Bronchial epithelial cell (primary cell): ENCODE results near the gene MPRIP. TPM values are rescaled to one million over a fixed set of nuclear protein-coding genes. Genes with fewer than 3 reads are reported as not detected.

Source experiments
- DNase-seq: peaks from one replicate; pipeline ENCODE4 v3.0.0-alpha.2; 2010; ENCODE audit warnings: low read depth
- FAIRE-seq: peaks from 2 replicates; lab custom pipeline; 2011; peaks lifted over from hg19 to GRCh38; lab: Jason Lieb, UNC
- H3K27me3 ChIP-seq: 2 replicates; pipeline ENCODE4 v1.5.1; 2011; ENCODE audit warnings: low read length; ENCODE audit not compliant: control insufficient read depth, insufficient read depth
- H3K36me3 ChIP-seq: 2 replicates; pipeline ENCODE4 v1.5.1; 2011; ENCODE audit warnings: low read length; ENCODE audit not compliant: control insufficient read depth, insufficient read depth
- H3K4me3 ChIP-seq: 2 replicates; pipeline ENCODE4 v1.5.1; 2011; ENCODE audit warnings: mild to moderate bottlenecking, low read depth, low read length, control low read depth
- total RNA-seq: library from RNA; depleted of rRNA; stranded (reverse); fragments of >200 nt; gene quantifications from 2 replicates; pipeline ENCODE4 v1.2.1, GENCODE V29; 2014
- TF ChIP-seq, protein P1 (sequence below): IDR thresholded peaks from 2 replicates; pipeline ENCODE4 v1.5.1; 2011; ENCODE audit warnings: mild to moderate bottlenecking, moderate library complexity, low read length, control low read depth, inconsistent platforms; ENCODE audit not compliant: insufficient read depth, severe bottlenecking

Gene MPRIP
- total RNA-seq, 1 donor from 2014 or later, result 183 TPM

DNA sequence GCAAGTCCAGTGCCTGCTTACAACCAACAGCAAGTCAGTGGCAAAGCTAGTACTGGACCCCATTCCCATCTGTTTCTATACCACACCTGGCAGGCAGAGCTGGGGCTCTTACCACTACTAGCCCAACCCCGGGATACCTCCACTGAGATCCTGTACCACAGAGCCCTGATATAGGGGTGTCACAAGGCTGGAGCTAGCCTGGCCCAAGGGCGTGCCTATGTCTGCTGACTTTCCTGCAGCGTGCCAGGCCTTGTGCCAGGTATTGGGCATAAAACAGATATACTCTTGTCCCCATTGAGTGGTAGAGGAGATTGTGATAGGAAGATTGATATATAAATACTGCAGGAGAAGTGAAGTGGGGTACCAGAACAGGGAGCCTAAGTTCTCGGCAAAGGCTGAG lies 119.5 kb downstream of the MPRIP start:
- H3K27me3 ChIP-seq, result no peaks in the 10 kb centered on the region
- no peak for DNase-seq
- TF ChIP-seq, protein P1, sequence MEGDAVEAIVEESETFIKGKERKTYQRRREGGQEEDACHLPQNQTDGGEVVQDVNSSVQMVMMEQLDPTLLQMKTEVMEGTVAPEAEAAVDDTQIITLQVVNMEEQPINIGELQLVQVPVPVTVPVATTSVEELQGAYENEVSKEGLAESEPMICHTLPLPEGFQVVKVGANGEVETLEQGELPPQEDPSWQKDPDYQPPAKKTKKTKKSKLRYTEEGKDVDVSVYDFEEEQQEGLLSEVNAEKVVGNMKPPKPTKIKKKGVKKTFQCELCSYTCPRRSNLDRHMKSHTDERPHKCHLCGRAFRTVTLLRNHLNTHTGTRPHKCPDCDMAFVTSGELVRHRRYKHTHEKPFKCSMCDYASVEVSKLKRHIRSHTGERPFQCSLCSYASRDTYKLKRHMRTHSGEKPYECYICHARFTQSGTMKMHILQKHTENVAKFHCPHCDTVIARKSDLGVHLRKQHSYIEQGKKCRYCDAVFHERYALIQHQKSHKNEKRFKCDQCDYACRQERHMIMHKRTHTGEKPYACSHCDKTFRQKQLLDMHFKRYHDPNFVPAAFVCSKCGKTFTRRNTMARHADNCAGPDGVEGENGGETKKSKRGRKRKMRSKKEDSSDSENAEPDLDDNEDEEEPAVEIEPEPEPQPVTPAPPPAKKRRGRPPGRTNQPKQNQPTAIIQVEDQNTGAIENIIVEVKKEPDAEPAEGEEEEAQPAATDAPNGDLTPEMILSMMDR, result no peak
- H3K4me3 ChIP-seq, result no peak overlapping the region
- H3K36me3 ChIP-seq, result peaks cover 41% of the 10 kb centered on the region
- FAIRE-seq, result no peak

DNA sequence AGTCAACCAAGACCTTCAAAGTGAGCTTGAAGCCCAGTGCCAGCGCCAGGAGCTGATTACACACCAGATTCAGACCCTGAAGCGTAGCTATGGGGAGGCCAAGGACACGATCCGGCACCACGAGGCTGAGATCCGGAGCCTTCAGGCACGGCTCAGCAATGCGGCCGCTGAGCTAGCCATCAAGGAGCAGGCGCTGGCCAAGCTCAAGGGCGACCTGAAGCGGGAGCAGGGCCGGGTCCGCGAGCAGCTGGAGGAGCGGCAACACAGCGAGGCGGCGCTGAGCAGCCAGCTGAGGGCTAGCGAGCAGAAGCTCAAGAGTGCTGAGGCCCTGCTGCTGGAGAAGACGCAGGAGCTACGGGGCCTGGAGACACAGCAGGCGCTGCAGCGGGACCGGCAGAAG lies 121.9 kb downstream of the MPRIP start:
- no peaks in the 10 kb centered on the region for H3K27me3 ChIP-seq
- DNase-seq (no peak), FAIRE-seq (no peak)
- TF ChIP-seq, protein P1, result no peak
- peaks cover 46% of the 10 kb centered on the region for H3K36me3 ChIP-seq
- H3K4me3 ChIP-seq, result no peak overlapping the region

DNA sequence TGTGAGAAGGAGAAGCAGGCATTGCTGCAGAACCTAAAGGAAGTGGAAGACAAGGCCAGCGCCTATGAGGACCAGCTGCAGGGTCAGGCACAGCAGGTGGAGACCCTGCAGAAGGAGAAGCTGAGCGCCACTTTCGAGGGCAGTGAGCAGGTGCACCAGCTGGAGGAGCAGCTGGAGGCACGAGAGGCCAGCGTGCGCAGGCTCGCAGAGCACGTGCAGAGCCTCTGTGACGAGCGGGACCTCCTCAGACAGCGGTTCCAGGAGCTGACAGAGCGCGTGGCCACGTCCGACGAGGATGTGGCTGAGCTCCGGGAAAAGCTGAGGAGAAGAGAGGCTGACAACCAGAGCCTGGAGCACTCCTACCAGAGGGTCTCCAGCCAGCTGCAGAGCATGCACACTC lies 122.4 kb downstream of the MPRIP start:
- H3K36me3 ChIP-seq, result peaks cover 44% of the 10 kb centered on the region
- no peak for FAIRE-seq
- TF ChIP-seq, protein P1, result no peak

DNA sequence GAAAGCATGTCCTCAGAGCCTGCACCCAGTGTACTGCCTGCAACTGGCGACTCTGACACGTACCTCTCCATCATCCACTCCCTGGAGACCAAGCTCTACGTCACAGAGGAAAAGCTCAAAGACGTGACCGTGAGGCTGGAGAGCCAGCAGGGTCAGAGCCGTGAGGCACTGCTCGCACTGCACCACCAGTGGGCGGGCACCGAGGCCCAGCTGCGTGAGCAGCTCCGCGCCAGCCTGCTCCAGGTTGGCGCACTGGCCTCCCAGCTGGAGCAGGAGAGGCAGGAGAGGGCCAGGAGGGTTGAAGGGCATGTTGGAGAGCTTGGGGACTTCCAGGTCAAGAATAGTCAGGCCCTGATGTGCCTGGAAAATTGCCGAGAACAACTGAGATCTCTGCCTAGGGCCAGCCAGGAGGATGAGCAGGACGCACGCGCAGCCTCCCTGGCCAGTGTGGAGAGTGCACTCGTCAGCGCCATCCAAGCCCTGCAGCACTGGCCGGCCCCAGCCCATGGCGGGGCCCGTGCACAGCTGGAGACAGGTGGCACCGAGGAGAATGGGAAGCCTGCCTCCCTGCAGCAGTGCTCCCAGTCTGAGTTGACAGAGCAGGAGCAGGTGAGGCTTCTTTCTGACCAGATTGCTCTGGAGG lies 123.5 kb downstream of the MPRIP start:
- DNase-seq, result no peak
- TF ChIP-seq, protein P1, result no peak
- Histone ChIP-seq H3K4me3 (no peak overlapping the region), H3K27me3 (no peaks in the 10 kb centered on the region), H3K36me3 (peaks cover 42% of the 10 kb centered on the region)
- FAIRE-seq, result no peak

More for the DNA sequence above, 122.4 kb downstream of the MPRIP start:
- DNase-seq, result no peak
- no peak overlapping the region for H3K4me3 ChIP-seq
- H3K27me3 ChIP-seq, result no peaks in the 10 kb centered on the region

DNA sequence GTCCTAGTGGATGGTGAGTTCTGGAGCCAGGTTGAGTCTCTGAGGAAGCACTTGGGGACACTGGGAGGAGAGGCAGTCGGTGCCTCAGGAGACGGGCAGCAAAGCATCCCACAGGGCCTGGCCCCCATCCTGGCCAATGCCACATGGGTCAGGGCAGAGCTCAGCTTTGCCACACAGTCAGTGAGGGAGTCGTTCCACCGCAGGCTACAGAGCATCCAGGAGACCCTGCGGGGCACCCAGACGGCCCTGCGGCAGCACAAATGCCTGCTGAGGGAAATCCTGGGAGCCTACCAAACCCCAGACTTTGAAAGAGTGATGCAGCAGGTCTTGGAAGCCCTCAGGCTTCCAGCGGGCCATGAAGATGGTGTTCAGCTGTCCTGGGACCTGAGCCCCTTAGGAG lies 124.2 kb downstream of the MPRIP start:
- FAIRE-seq, result no peak
- TF ChIP-seq, protein P1, result no peak
- Histone ChIP-seq H3K36me3 (peaks cover 38% of the 10 kb centered on the region), H3K4me3 (no peak overlapping the region), H3K27me3 (no peaks in the 10 kb centered on the region)
- DNase-seq, result no peak

DNA sequence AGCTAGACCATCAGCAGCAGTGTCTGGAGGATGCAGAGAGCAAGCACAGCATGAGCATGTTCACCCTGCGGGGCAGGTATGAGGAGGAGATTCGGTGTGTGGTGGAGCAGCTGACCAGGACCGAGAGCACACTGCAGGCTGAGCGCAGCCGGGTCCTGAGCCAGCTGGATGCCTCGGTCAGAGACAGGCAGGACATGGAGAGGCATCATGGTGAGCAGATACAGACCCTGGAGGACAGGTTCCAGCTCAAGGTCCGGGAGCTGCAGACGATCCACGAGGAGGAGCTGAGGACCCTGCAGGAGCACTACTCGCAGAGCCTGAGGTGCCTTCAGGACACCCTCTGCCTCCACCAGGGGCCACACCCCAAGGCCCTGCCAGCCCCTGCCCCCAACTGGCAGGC lies 125.1 kb downstream of the MPRIP start:
- H3K36me3 ChIP-seq, result peaks cover 36% of the 10 kb centered on the region
- TF ChIP-seq, protein P1, result no peak
- no peak for FAIRE-seq

More for the DNA sequence above, 125.1 kb downstream of the MPRIP start:
- no peak for DNase-seq
- Histone ChIP-seq H3K4me3 (no peak overlapping the region), H3K27me3 (no peaks in the 10 kb centered on the region)
